HUES64 (cell line): ENCODE measurements around the gene LGR6. TPM values are rescaled to one million over a fixed set of nuclear protein-coding genes. Genes with fewer than 3 reads are reported as not detected.
"Not testable (repeated sequence)": the region's sequence is repeated elsewhere in the genome, so short reads cannot be mapped to it uniquely, and the experiment has no call there.

Experiments
- H3K27ac ChIP-seq: 2 replicates; pipeline ENCODE4 v1.7.0; 2013; ENCODE audit warnings: low read depth, low read length, inconsistent platforms
- H3K27me3 ChIP-seq: 2 replicates; pipeline ENCODE4 v1.6.1; 2013; ENCODE audit warnings: mild to moderate bottlenecking, low read length; ENCODE audit not compliant: insufficient read depth
- H3K36me3 ChIP-seq: 2 replicates; pipeline ENCODE4 v1.6.1; 2013; ENCODE audit warnings: mild to moderate bottlenecking, low read length; ENCODE audit not compliant: insufficient read depth
- H3K4me1 ChIP-seq: 2 replicates; pipeline ENCODE4 v1.6.1; 2013; ENCODE audit warnings: mild to moderate bottlenecking, low read length, moderate library complexity; ENCODE audit not compliant: insufficient read depth
- H3K4me3 ChIP-seq: 2 replicates; pipeline ENCODE4 v1.5.1; 2013; ENCODE audit warnings: mild to moderate bottlenecking, low read length, moderate library complexity
- H3K9ac ChIP-seq: 2 replicates; pipeline ENCODE4 v1.6.1; 2013; ENCODE audit warnings: mild to moderate bottlenecking, low read depth, low read length
- H3K9me3 ChIP-seq: 2 replicates; pipeline ENCODE4 v1.6.1; 2013; ENCODE audit warnings: low read depth, low read length; ENCODE audit not compliant: insufficient read depth
- WGBS: fragments of 150-250, 120-280 bp; methylation state at CpG from one replicate; pipeline ENCODE4 v1.1.7; 2013; ENCODE audit warnings: missing lambda C conversion rate; 5-methylcytosine and 5-hydroxymethylcytosine counted together
- polyA plus RNA-seq, 2 experiments: library from polyadenylated mRNA; stranded (reverse); fragments of 50-300 nt; gene quantifications; one replicate each; pipeline ENCODE4 v1.2.3, GENCODE V29; 2013

Gene LGR6, protein sequence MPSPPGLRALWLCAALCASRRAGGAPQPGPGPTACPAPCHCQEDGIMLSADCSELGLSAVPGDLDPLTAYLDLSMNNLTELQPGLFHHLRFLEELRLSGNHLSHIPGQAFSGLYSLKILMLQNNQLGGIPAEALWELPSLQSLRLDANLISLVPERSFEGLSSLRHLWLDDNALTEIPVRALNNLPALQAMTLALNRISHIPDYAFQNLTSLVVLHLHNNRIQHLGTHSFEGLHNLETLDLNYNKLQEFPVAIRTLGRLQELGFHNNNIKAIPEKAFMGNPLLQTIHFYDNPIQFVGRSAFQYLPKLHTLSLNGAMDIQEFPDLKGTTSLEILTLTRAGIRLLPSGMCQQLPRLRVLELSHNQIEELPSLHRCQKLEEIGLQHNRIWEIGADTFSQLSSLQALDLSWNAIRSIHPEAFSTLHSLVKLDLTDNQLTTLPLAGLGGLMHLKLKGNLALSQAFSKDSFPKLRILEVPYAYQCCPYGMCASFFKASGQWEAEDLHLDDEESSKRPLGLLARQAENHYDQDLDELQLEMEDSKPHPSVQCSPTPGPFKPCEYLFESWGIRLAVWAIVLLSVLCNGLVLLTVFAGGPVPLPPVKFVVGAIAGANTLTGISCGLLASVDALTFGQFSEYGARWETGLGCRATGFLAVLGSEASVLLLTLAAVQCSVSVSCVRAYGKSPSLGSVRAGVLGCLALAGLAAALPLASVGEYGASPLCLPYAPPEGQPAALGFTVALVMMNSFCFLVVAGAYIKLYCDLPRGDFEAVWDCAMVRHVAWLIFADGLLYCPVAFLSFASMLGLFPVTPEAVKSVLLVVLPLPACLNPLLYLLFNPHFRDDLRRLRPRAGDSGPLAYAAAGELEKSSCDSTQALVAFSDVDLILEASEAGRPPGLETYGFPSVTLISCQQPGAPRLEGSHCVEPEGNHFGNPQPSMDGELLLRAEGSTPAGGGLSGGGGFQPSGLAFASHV
- polyA plus RNA-seq (2013, experiment 1 of 2) = 0.45 TPM
- 0.38 TPM for polyA plus RNA-seq (2013, experiment 2 of 2)

DNA sequence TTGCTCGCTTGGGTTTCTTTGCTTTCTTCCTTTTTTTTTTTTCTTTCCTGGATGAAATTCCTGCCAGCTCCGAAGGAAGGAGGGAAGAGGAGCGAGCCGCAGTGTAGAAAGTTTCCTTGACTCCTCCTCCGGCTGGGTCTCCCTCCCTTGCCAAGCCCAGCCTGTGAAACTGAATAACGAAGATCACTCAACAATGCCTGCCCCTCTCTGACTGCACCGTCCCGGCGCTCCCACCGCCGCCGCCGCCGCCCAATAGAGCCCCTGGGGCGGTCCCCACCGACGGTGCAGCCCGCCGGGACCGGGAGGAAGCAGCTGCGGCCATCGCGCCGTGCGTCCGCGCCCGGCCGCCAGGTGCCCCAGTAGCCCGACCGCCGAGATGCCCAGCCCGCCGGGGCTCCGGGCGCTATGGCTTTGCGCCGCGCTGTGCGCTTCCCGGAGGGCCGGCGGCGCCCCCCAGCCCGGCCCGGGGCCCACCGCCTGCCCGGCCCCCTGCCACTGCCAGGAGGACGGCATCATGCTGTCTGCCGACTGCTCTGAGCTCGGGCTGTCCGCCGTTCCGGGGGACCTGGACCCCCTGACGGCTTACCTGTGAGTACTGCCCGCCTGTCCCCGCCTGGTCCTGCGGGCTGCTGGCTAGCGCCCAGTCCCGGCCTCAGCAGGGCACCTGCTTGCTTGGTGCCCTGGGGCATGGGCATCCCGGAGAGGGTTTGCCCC lies at the start of gene LGR6:
TSS of gene LGR6 (plus strand) at position 186 of the 714 bp plus-strand sequence. CDS start at position 377, 191 bp downstream.
- Histone ChIP-seq H3K4me3 (peak within 1 kb of the TSS; percentile 48), H3K4me1 (peaks cover 5% of the 10 kb centered on the region; the same call in 1 of the 2 replicates), H3K27me3 (peaks cover 36% of the 10 kb centered on the region), H3K9me3 (no peaks in the 10 kb centered on the region), H3K9ac (no peak within 1 kb of the TSS; the same call in 1 of the 2 replicates), H3K36me3 (no peaks in the 10 kb centered on the region), H3K27ac (no peak within 1 kb of the TSS)
- 4% methylated on average over 60 of the region's 61 CpGs for WGBS

DNA sequence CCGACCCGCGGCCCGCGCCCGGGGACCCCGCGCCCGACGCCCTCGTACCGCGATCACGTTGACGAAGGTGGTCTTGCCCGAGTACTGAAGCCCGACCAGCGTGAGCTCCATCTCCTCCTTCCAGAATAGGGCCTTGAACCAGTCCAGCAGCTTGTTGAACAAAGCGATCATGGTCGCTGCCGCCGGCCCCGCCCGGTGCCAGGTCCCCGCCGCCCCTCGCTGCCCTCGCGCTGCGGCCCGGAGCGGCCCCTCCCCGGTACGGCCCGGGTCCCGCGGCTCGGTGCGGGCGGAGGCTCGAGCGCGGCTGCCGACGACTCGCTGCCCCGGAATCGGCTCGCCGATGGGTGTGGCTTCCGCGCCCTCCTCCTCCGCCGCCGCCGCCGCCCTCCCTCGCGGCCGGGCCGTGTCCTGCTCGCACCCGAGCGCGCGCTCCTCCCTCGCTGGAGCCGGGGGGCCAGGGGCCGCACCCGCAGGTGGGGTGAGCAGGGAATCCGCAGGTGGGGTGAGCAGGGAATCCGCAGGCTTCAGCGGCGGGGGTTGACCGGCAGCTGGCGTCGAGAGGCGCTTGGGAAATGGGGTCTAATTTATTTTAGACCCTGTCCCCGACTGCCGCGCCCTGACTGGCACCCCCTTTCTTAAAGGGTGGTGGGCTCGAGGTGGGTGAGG lies 49.1 kb upstream of the LGR6 start, which contains the start of gene ARL8A:
TSS of gene ARL8A (minus strand) at position 336 of the 666 bp plus-strand sequence. CDS start at position 171, 165 bp downstream.
- no peaks in the 10 kb centered on the region for H3K9me3 ChIP-seq
- H3K36me3 ChIP-seq = peaks cover 4% of the 10 kb centered on the region; the same call in 1 of the 2 replicates
- H3K4me3 ChIP-seq = peak within 1 kb of the TSS; percentile 64
- H3K4me1 ChIP-seq = peaks cover 7% of the 10 kb centered on the region
- WGBS = under 1% methylated on average over 82 of the region's 82 CpGs
- peak within 1 kb of the TSS; percentile 86 for H3K9ac ChIP-seq
- peak within 1 kb of the TSS; percentile 62; the same call in 1 of the 2 replicates for H3K27ac ChIP-seq
- peaks cover 15% of the 10 kb centered on the region for H3K27me3 ChIP-seq

DNA sequence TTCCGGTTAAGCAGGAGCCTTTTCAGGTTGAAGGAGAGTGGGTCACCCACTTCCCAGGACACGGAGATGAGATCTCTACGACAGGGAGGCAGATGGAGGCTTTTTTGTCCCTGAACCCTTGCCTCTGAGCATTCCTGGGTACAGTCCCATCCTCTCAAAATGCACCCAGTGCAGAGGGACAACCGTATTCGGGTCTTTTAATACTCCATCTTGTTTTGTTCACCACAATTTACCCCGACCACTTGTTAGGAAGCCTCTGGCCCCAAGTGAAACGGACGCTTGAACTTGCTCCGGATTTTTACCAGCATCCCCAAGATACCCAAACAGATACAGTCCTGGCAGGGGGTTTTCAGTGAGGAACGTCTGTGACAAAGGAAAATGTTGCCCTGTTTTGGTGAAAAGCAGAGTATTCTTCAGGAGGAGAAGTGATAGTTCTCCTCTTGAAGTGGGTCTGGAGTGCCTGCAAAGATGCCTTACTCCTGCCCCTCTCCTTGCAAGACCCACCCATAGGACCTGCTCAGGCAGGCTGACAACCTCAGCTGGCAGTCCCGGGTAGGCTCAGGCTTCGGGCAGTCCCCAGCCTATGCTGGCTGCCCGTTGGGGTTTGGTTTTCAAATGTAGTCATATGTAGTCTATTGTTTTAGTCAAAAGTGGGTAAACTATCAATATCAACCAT lies 48.4 kb upstream of the LGR6 start:
- Histone ChIP-seq H3K27ac (no peak overlapping the region), H3K27me3 (peaks cover 15% of the 10 kb centered on the region), H3K9ac (peak overlapping the region; percentile 86), H3K4me1 (peaks cover 7% of the 10 kb centered on the region), H3K36me3 (peaks cover 4% of the 10 kb centered on the region; the same call in 1 of the 2 replicates), H3K4me3 (peak overlapping the region; percentile 64), H3K9me3 (no peaks in the 10 kb centered on the region)
- WGBS = 20% methylated on average over 12 of the region's 13 CpGs

DNA sequence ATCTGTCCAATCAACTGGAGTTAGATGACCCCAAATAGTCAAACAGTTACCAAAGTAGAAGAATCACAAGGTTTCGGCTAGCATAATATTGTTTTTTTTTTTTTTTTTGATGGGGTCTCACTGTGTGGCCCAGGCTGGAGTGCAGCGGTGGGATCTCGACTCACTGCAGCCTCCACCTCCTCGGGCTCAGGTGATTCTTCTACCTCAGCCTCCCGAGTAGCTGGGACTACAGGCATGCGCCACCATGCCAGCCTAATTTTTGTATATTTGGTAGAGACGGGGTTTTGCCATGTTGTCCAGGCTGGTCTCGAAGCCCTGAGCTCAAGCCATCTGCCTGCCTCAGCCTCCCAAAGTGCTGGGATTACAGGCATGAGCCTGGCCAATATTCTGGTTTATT lies 47.9 kb upstream of the LGR6 start:
- not testable (repeated sequence) for H3K9ac ChIP-seq, H3K4me1 ChIP-seq, H3K9me3 ChIP-seq, H3K4me3 ChIP-seq, H3K36me3 ChIP-seq, H3K27ac ChIP-seq
- peaks cover 15% of the 10 kb centered on the region for H3K27me3 ChIP-seq
- WGBS = 95% methylated on average over 8 of the region's 8 CpGs

DNA sequence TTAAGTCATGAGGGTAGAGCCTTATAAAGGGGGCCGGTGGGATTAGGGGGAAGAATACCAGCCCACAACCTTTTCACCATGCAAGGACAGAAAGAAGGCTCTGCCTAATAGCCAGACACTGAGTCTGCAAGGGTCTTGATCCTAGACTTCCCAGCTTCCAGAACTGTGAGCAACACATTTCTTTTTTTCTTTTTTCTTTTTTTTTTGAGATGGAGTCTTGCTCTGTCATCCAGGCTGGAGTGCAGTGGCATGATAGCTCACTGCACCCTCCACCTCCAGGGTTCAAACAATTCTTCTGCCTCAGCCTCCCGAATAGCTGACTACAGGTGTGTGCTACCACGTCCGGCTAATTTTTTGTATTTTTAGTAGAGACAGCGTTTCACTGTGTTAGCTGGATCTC lies 47.3 kb upstream of the LGR6 start:
- no peak overlapping the region for H3K4me3 ChIP-seq
- peaks cover 7% of the 10 kb centered on the region for H3K4me1 ChIP-seq
- H3K36me3 ChIP-seq = peaks cover 4% of the 10 kb centered on the region; the same call in 1 of the 2 replicates
- no peak overlapping the region for H3K9ac ChIP-seq
- peaks cover 15% of the 10 kb centered on the region for H3K27me3 ChIP-seq
- WGBS = 95% methylated on average over 4 of the region's 5 CpGs
- no peaks in the 10 kb centered on the region for H3K9me3 ChIP-seq
- H3K27ac ChIP-seq = no peak overlapping the region

DNA sequence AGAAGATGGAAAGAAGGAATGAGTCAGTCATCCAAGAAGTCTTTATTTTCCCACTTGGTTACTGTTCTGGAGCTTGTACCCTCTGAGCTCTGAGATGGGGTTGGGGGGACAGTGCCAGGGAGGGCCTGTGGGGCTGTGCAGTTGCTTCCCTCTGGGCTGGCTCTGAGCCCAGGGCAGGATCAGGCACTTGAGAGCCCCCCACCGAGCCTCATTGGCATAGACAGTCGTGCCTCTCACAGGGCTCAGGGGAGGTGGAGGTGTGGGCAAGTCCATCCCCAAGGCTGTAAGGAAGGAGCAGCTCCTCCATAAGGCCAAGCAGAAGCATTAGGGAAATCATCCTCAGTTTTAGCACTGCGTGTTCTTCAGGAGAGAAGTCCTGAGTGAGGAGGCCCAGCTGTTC lies 46.6 kb upstream of the LGR6 start:
- Histone ChIP-seq H3K9ac (no peak overlapping the region), H3K9me3 (no peaks in the 10 kb centered on the region), H3K27ac (no peak overlapping the region), H3K4me3 (no peak overlapping the region), H3K27me3 (peaks cover 15% of the 10 kb centered on the region), H3K36me3 (peaks cover 4% of the 10 kb centered on the region; the same call in 1 of the 2 replicates), H3K4me1 (peaks cover 7% of the 10 kb centered on the region)
- WGBS = 74% methylated on average over 3 of the region's 3 CpGs

DNA sequence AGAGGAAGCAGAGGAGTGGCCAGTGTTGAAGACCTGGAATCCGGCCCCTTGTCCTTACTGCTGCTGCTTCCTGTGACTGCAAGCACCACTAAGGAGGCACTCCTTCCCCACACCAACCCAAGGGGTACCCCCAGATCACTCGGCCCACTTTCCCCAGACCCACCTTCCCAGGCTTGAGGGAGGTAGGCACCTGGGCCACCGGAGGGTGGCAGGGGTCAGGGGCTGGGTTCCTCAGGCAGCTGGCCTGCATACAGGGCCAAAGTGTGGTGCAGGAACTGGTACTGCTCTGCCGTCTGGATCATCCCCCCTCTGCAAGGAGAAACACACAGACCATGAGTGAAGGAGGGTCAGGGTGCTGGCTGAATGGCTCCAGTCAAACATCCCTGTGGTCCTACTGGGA lies 45.2 kb upstream of the LGR6 start:
- no peak overlapping the region for H3K27ac ChIP-seq
- no peak overlapping the region for H3K9ac ChIP-seq
- 92% methylated on average over 4 of the region's 4 CpGs for WGBS
- no peak overlapping the region for H3K4me3 ChIP-seq
- no peaks in the 10 kb centered on the region for H3K36me3 ChIP-seq
- H3K9me3 ChIP-seq = no peaks in the 10 kb centered on the region
- peaks cover 2% of the 10 kb centered on the region for H3K4me1 ChIP-seq
- H3K27me3 ChIP-seq = peaks cover 15% of the 10 kb centered on the region

DNA sequence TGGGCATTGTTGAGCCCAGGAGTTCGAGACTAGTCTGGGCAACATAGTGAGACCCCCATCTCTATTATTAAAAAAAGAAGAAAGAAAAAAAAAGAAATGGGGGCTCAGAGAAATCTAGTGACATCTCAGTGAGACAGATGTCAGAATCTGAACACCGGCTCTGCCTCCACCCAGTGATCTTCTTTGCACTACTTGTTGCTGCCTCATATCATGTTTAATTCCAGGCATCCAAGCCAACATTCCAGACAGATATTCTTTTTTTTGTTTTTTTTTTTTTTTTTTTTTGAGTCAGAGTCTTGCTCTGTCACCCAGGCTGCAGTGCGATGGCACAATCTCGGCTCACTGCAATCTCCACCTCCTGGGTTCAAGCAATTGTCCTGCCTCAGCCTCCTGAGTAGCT lies 44.0 kb upstream of the LGR6 start:
- 97% methylated on average over 3 of the region's 4 CpGs for WGBS
- Histone ChIP-seq H3K36me3 (no peaks in the 10 kb centered on the region), H3K27ac (no peak overlapping the region)

DNA sequence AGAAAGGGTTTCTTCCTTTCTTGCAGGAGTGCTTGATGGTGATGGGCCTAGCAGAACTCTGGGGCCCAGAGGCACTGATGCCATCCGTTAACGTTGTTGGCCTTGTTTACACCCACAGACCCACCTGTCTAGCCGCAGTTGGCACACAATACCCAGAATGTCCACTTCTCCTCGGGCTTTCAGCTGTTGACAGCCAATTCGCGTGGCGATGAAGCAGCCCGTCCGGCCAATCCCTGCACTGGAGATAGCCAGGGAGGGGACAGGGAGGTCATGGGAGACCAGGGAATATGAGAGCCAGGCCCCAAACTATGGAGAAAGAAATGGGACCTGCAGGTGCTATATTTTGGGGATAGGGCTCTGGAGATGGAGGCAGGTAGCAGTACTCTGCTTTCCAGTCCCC lies 43.4 kb upstream of the LGR6 start:
- Histone ChIP-seq H3K27me3 (peaks cover 11% of the 10 kb centered on the region), H3K27ac (no peak overlapping the region), H3K4me3 (no peak overlapping the region), H3K9ac (no peak overlapping the region), H3K36me3 (no peaks in the 10 kb centered on the region), H3K4me1 (peaks cover 4% of the 10 kb centered on the region), H3K9me3 (no peaks in the 10 kb centered on the region)
- WGBS = 93% methylated on average over 9 of the region's 9 CpGs

More for the DNA sequence above, 44.0 kb upstream of the LGR6 start:
- peaks cover 15% of the 10 kb centered on the region for H3K27me3 ChIP-seq
- no peak overlapping the region for H3K9ac ChIP-seq
- no peak overlapping the region for H3K4me3 ChIP-seq
- no peaks in the 10 kb centered on the region for H3K9me3 ChIP-seq
- H3K4me1 ChIP-seq = peaks cover 3% of the 10 kb centered on the region

DNA sequence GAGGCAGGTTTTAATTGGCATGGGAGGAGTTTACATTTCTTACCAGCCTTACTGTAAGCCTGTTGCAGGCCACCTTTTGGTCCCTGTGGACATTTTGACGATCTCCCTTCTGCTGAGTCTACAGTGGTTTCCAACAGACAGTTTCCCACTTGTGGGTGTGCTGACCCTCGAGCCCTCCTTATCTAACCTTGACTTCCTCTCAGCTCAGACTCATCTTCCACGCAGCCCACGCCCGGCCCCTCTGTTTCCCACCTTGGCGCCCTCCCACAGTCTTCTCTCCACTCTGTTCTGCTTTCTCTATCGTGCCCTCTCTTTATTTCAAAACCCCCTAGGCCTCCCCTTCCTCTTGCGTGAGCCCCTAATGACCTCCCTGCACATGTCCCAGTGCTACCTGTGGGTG lies 43.0 kb upstream of the LGR6 start:
- Histone ChIP-seq H3K4me1 (peaks cover 4% of the 10 kb centered on the region), H3K36me3 (no peaks in the 10 kb centered on the region), H3K9me3 (no peaks in the 10 kb centered on the region), H3K27me3 (peaks cover 7% of the 10 kb centered on the region; the same call in 1 of the 2 replicates), H3K4me3 (no peak overlapping the region), H3K27ac (no peak overlapping the region), H3K9ac (no peak overlapping the region)
- 92% methylated on average over 8 of the region's 8 CpGs for WGBS
